T-cell (primary cell): Measurements from ENCODE around the gene LRRC42. TPM values are rescaled to one million over a fixed set of nuclear protein-coding genes. Genes with fewer than 3 reads are reported as not detected.

Experiments
- ATAC-seq, 4 experiments: fragments of 200-7000 bp in 3 of 4; fragments of 150-1000 bp in 1 of 4; cut with Tn5 transposase; replicated peaks in 1 of 4; 1 replicate in 3 of 4; 2 replicates in 1 of 4; pipeline ENCODE4 v1.10.0; 2021; ENCODE audit warnings: moderate library complexity in 3 of 4, mild to moderate bottlenecking in 2 of 4, moderate number of reproducible peaks in 1 of 4
- CTCF ChIA-PET, 2 donors: fragments of 300-600 bp; sonication (Branson Sonifier 250); formaldehyde crosslinking; loops; one replicate each; lab custom pipeline; 2022; ENCODE audit warnings: antibody characterized with exemption in 2 of 2; lab: Charles Lee
- POLR2A ChIA-PET, 2 donors: fragments of 300-600 bp; sonication (Branson Sonifier 250); formaldehyde crosslinking; loops; one replicate each; lab custom pipeline; 2022; ENCODE audit warnings: antibody characterized with exemption in 2 of 2; lab: Charles Lee
- DNase-seq, 35 experiments: peaks; one replicate each; pipeline versions ENCODE4 v3.0.0 to v3.0.0-alpha.2; 2013 to 2023
- H3K27ac ChIP-seq: one replicate; pipeline ENCODE4 v1.5.1; 2013; ENCODE audit warnings: low read length
- H3K27me3 ChIP-seq, 2 experiments: replicated peaks in 1 of 2; 1 replicate in 1 of 2; 2 replicates in 1 of 2; pipeline versions ENCODE4 v1.6.1 to v1.7.0; 2013; ENCODE audit warnings: low read length in 1 of 2, mixed read lengths in 1 of 2; ENCODE audit not compliant: control insufficient read depth in 2 of 2, insufficient read depth in 2 of 2; ENCODE audit errors: extremely low read depth in 1 of 2
- H3K36me3 ChIP-seq, 2 donors: 1 replicate in 1 of 2; 2 replicates in 1 of 2; pipeline versions ENCODE4 v1.6.1 to v1.7.0; 2013; ENCODE audit warnings: low read length in 1 of 2; ENCODE audit not compliant: control insufficient read depth in 2 of 2, insufficient read depth in 1 of 2; ENCODE audit errors: extremely low read depth in 1 of 2
- H3K4me1 ChIP-seq, 2 experiments: 1 replicate in 1 of 2; 2 replicates in 1 of 2; pipeline versions ENCODE4 v1.6.1 to v1.7.0; 2013; ENCODE audit warnings: low read length in 2 of 2, mixed read lengths in 1 of 2; ENCODE audit not compliant: insufficient read depth in 2 of 2, control insufficient read depth in 1 of 2; ENCODE audit errors: extremely low read depth in 1 of 2
- H3K4me3 ChIP-seq, 2 donors: 1 replicate in 1 of 2; 2 replicates in 1 of 2; pipeline versions ENCODE4 v1.5.1 to v1.7.0; 2013; ENCODE audit warnings: mild to moderate bottlenecking in 2 of 2, low read length in 1 of 2, moderate library complexity in 1 of 2; ENCODE audit not compliant: control insufficient read depth in 1 of 2; ENCODE audit errors: extremely low read depth in 1 of 2
- H3K9me3 ChIP-seq: 2 replicates; pipeline ENCODE4 v1.7.0; 2013
- H3K27ac Mint-ChIP-seq, 2 donors: one replicate each; pipeline ENCODE4 v1.8.0; 2020 to 2021; ENCODE audit warnings: mild to moderate bottlenecking in 2 of 2, mixed read lengths in 2 of 2
- H3K27me3 Mint-ChIP-seq, 2 donors: one replicate each; pipeline ENCODE4 v1.8.0; 2021 to 2022; ENCODE audit warnings: mixed read lengths in 2 of 2
- H3K36me3 Mint-ChIP-seq: one replicate; pipeline ENCODE4 v1.8.0; 2021; ENCODE audit warnings: mixed read lengths
- H3K4me1 Mint-ChIP-seq, 3 donors: one replicate each; pipeline ENCODE4 v1.8.0; 2020 to 2022; ENCODE audit warnings: mixed read lengths in 3 of 3, mild to moderate bottlenecking in 1 of 3
- H3K4me3 Mint-ChIP-seq, 3 donors: one replicate each; pipeline ENCODE4 v1.8.0; 2020 to 2022; ENCODE audit warnings: mild to moderate bottlenecking in 3 of 3, mixed read lengths in 3 of 3, moderate library complexity in 3 of 3
- H3K9me3 Mint-ChIP-seq, 3 donors: one replicate each; pipeline ENCODE4 v1.8.0; 2020 to 2022; ENCODE audit warnings: mixed read lengths in 3 of 3
- WGBS: methylation state at CpG from one replicate; pipeline ENCODE4 v1.1.5; 2013; ENCODE audit warnings: missing lambda C conversion rate; ENCODE audit not compliant: insufficient coverage; 5-methylcytosine and 5-hydroxymethylcytosine counted together
- total RNA-seq, 35 experiments: library from RNA in 6 of 35; stranded (reverse) in 6 of 35; fragments of 120-200 nt in 1 of 35; gene quantifications; one replicate each; pipeline versions ENCODE4 v1.2.1 to v1.2.4 and lab custom pipeline; 2013 to 2026

LRRC42 gene
- total RNA-seq (1 to 10 TPM; 6.3 to 8.8 (median 7.9) TPM), total RNA-seq (lab: John Stamatoyannopoulos, UW) (3.7 to 34.7 (median 9.8) reads per million in 29 experiments)
- 8.2 TPM for total RNA-seq (2013)

GRCh38 chr1:53946252-53947171, at the start of gene LRRC42:
LRRC42 (plus strand) TSS chr1:53946350; CDS start chr1:53952000, 5,650 bp downstream.
- WGBS = 3% methylated on average over 33 of the region's 58 CpGs
- Histone ChIP-seq H3K4me1 (peaks cover 7 to 29% of the 10 kb centered on the region in 2 experiments), H3K36me3 (no peaks in the 10 kb centered on the region), H3K27ac (peak within 1 kb of the TSS; percentile 75), H3K4me3 (peak within 1 kb of the TSS; percentile 76 to 84), H3K27me3 (no peaks in the 10 kb centered on the region), H3K9me3 (no peaks in the 10 kb centered on the region)
- H3K9me3 Mint-ChIP-seq = no peaks in the 10 kb centered on the region
- H3K4me3 Mint-ChIP-seq = peak within 1 kb of the TSS; percentile 93 to 96 (median 96)
- POLR2A ChIA-PET = interaction anchor here (0.6 to 1.3 kb wide), 7 partner anchors 10 to 106 kb away, joined by 3 to 9 read pairs (median 6); partner anchors contain the start of genes TCEANC2 (in 1 of the 2) and TMEM59 (in 1 of the 2)
- no peaks in the 10 kb centered on the region for H3K36me3 Mint-ChIP-seq
- CTCF ChIA-PET = interaction anchor here (0.5 to 2.7 kb wide), 13 partner anchors 10 to 143 kb away, joined by 3 to 47 read pairs (median 4); partner anchors contain the start of genes NDC1 (in 1 of the 2) and YIPF1 (in 1 of the 2)
- ATAC-seq (peak; percentile 73 to 77 (median 74)), DNase-seq (peak in 2 of 35 experiments; percentile 52 to 91)
- H3K27me3 Mint-ChIP-seq = no peaks in the 10 kb centered on the region
- H3K4me1 Mint-ChIP-seq = peaks cover 47 to 57% (median 52%) of the 10 kb centered on the region in 3 donors
- H3K27ac Mint-ChIP-seq = peak within 1 kb of the TSS; percentile 91 to 94

- H3K9me3 Mint-ChIP-seq = no peaks in the 10 kb centered on the region
- no peaks in the 10 kb centered on the region for H3K36me3 Mint-ChIP-seq
- no peak overlapping the region for H3K27ac Mint-ChIP-seq
- Histone ChIP-seq H3K4me1 (no peaks in the 10 kb centered on the region), H3K27ac (no peak overlapping the region), H3K9me3 (no peaks in the 10 kb centered on the region), H3K27me3 (peaks cover 0 to 8% of the 10 kb centered on the region in 2 experiments), H3K36me3 (no peaks in the 10 kb centered on the region), H3K4me3 (no peak overlapping the region)
- H3K27me3 Mint-ChIP-seq = peaks cover 6 to 9% of the 10 kb centered on the region in 2 donors
- CTCF ChIA-PET = interaction anchor here in 1 of 2 donors (0.5 kb wide), 1 partner anchor 557 kb away, joined by 3 read pairs; no protein-coding TSS in a partner anchor
- H3K4me1 Mint-ChIP-seq = no peaks in the 10 kb centered on the region
- 100% methylated on average over 2 of the region's 2 CpGs for WGBS
- H3K4me3 Mint-ChIP-seq = no peak overlapping the region
- POLR2A ChIA-PET = no interaction called here
- no peak for ATAC-seq
- DNase-seq = no peak
These were observed 49.4 kb upstream of the LRRC42 start for GRCh38 chr1:53896635-53897229.

GRCh38 chr1:53899206-53899628, 46.9 kb upstream of the LRRC42 start:
- no peak for ATAC-seq

GRCh38 chr1:53899708-53900107, 46.4 kb upstream of the LRRC42 start:
- peaks cover 0 to 8% of the 10 kb centered on the region in 2 experiments for H3K27me3 ChIP-seq
- no peak for ATAC-seq
- CTCF ChIA-PET = interaction anchor here (0.6 to 0.7 kb wide), 3 partner anchors 15 to 45 kb away, joined by 3 read pairs; no protein-coding TSS in a partner anchor

More at GRCh38 chr1:53899206-53899628, 46.9 kb upstream of the LRRC42 start:
- CTCF ChIA-PET = interaction anchor here (0.7 kb wide), 2 partner anchors 15 to 44 kb away, joined by 3 read pairs; no protein-coding TSS in a partner anchor
- H3K27ac Mint-ChIP-seq = no peak overlapping the region
- no peaks in the 10 kb centered on the region for H3K36me3 Mint-ChIP-seq
- H3K4me3 Mint-ChIP-seq = no peak overlapping the region
- H3K9me3 ChIP-seq = no peaks in the 10 kb centered on the region
- no peak for DNase-seq
- no CpG with 5 or more reads among the region's 2 CpGs for WGBS
- H3K27me3 ChIP-seq = peaks cover 0 to 8% of the 10 kb centered on the region in 2 experiments
- H3K36me3 ChIP-seq = no peaks in the 10 kb centered on the region
- peaks cover 6 to 9% of the 10 kb centered on the region in 2 donors for H3K27me3 Mint-ChIP-seq
- H3K9me3 Mint-ChIP-seq = no peaks in the 10 kb centered on the region
- no peak overlapping the region for H3K27ac ChIP-seq
- H3K4me1 Mint-ChIP-seq = no peaks in the 10 kb centered on the region
- POLR2A ChIA-PET = interaction anchor here in 1 of 2 donors (0.6 kb wide), 1 partner anchor 46 kb away, joined by 4 read pairs; the partner anchor contains the start of gene IFT25
- no peaks in the 10 kb centered on the region for H3K4me1 ChIP-seq
- no peak overlapping the region for H3K4me3 ChIP-seq

GRCh38 chr1:53902235-53903138, 43.7 kb upstream of the LRRC42 start:
- Histone ChIP-seq H3K36me3 (no peaks in the 10 kb centered on the region), H3K27ac (no peak overlapping the region), H3K4me3 (no peak overlapping the region), H3K4me1 (no peaks in the 10 kb centered on the region), H3K27me3 (no peaks in the 10 kb centered on the region), H3K9me3 (no peaks in the 10 kb centered on the region)
- no peak for DNase-seq
- no peaks in the 10 kb centered on the region for H3K36me3 Mint-ChIP-seq
- no peaks in the 10 kb centered on the region for H3K4me1 Mint-ChIP-seq
- ChIA-PET CTCF (no interaction called here), POLR2A (interaction anchor here in 1 of 2 donors (0.7 kb wide), 1 partner anchor 1275 kb away, joined by 3 read pairs; no protein-coding TSS in a partner anchor)
- H3K4me3 Mint-ChIP-seq = no peak overlapping the region
- WGBS = 100% methylated on average over 2 of the region's 7 CpGs
- no peak overlapping the region for H3K27ac Mint-ChIP-seq
- no peaks in the 10 kb centered on the region for H3K27me3 Mint-ChIP-seq
- ATAC-seq = no peak
- no peaks in the 10 kb centered on the region for H3K9me3 Mint-ChIP-seq

More at GRCh38 chr1:53899708-53900107, 46.4 kb upstream of the LRRC42 start:
- H3K4me3 Mint-ChIP-seq = no peak overlapping the region
- WGBS = 96% methylated on average over 3 of the region's 3 CpGs
- Histone ChIP-seq H3K4me1 (no peaks in the 10 kb centered on the region), H3K9me3 (no peaks in the 10 kb centered on the region), H3K36me3 (no peaks in the 10 kb centered on the region), H3K27ac (no peak overlapping the region), H3K4me3 (no peak overlapping the region)
- H3K9me3 Mint-ChIP-seq = no peaks in the 10 kb centered on the region
- DNase-seq = no peak
- H3K27ac Mint-ChIP-seq = no peak overlapping the region
- peaks cover 6 to 9% of the 10 kb centered on the region in 2 donors for H3K27me3 Mint-ChIP-seq
- no peaks in the 10 kb centered on the region for H3K4me1 Mint-ChIP-seq
- POLR2A ChIA-PET = no interaction called here
- no peaks in the 10 kb centered on the region for H3K36me3 Mint-ChIP-seq
